GM21717 (cell line): ENCODE measurements around the gene HEXB.
A peak's percentile ranks its signal among the peaks of the same experiment; 100 is the strongest.
"Not testable (repeated sequence)": the region's sequence is repeated elsewhere in the genome, so short reads cannot be mapped to it uniquely, and the experiment has no call there.

Experiments
- ATAC-seq: cut with Tn5 transposase; IDR thresholded peaks from one replicate; pipeline ENCODE4 v1.9.1; 2021; ENCODE audit warnings: mild to moderate bottlenecking, moderate library complexity; ENCODE audit not compliant: unreplicated experiment

The HEXB gene

DNA sequence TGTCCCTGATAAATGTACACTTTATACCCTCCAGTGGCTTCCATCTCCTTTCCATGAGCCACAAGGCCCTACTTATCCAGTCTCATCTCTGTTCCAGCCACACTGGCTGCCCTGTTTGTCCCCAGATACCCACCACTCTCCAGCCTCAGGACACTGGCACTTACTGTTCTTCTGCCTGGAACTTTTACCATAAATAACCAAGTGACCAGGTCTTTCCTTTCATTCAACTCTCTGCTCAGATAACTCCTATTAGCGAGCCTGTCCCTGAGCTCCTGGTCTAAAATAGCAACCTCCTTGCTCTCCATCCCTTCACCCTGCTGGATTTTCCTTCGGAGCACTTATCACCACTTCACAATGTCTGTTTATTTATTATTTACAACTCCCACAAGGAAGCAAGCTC lies 27.9 kb upstream of the HEXB start:
- no peak for ATAC-seq

- ATAC-seq: no peak
Measured at GRCh38 chr5:74659172-74659571, 25.9 kb upstream of the HEXB start.

DNA sequence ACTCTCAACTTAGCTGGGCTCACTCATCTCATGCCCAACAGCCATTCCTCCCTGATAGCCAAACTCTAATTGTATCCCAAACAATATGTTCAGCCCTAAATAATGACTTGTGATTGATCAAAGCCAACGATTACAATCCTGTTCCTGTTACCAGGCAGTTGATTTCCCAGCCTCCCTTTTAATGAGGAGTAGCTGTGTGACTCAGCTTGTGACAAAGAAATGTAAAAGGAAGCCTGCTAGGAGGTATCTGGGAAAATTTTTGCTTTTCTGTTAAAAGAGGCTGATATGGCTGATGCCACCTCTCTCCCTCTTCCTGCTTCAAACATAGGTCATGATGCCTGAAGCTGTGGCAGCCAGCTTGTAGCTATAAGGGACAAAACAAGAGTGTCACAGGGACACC lies 24.9 kb upstream of the HEXB start:
- no peak for ATAC-seq

DNA sequence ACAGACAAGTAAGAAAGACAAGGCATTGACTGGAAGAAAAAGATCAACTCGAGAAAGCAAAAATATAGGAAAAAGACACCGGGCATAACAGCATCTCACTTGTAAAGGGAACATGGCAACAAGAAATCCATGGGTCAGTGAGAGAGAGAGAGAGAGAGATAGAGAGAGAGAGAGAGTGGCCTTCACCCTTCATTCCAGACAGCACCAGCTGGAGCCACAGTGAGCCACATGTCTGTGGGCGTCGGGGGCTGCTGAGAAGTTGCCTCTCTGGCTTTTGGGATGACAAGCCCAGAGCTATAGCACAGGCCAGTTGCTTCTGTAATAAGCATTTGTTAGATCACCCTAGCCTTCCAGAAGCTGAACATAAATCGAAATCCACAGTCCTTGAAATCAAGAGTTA lies 24.2 kb upstream of the HEXB start:
- ATAC-seq: no peak

- no peak for ATAC-seq
Measured at GRCh38 chr5:74664551-74664950, 20.5 kb upstream of the HEXB start.

DNA sequence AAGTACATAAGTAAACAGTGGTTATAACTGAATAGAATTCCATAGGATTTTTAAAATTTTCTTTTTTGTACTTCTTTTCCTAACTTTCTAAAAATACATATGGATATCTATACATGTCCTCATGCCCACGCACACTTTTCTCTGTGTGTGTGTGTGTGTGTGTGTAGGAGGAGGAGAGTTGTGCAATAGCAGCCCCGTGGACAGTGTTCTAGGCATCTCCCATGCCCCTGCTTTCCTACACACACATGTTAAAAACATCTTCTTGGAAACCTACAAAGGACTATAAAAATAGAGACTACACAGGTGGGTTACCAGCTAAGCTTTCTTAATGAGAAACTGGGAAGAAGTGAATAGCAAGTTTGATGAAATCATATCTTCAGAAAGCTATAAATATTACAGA lies 19.8 kb upstream of the HEXB start:
- no peak for ATAC-seq

DNA sequence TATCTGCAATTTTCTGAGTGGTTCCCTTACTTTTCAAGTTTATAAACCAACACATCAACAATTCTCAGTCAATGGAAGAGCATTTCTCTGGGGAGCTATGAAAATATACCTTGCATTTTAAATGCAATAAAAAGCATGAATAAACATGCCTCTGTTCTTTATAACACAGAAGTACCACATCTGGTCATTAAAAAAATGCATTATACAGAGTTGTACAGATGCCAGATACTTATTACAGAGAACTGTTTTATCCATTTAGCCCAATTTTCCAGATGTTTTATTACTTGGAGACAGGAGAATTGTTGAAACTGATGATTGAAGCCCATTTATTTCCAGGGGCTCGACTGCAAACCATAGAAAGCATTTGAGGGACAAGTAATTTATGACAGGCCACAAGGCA lies 19.2 kb upstream of the HEXB start:
- ATAC-seq: no peak

DNA sequence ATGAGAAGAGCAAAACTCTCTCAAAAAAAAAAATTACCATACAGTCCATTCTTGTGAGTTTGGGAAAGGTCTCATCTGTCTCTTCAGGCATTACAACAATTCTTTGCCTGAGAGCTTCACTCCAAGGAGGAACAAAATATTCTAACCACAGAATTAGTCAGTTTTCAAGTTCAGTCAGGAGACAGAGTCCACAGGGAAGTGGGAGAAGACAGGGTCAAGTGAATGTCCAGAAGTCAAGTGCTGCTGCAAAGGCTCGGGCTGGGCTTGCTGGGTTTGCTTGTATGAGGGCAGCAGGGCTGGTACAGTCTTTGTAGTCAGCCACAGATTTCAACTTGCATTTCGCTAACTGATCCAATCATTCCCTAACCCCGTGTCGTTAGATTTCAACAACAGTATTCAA lies 17.6 kb upstream of the HEXB start:
- ATAC-seq: no peak

DNA sequence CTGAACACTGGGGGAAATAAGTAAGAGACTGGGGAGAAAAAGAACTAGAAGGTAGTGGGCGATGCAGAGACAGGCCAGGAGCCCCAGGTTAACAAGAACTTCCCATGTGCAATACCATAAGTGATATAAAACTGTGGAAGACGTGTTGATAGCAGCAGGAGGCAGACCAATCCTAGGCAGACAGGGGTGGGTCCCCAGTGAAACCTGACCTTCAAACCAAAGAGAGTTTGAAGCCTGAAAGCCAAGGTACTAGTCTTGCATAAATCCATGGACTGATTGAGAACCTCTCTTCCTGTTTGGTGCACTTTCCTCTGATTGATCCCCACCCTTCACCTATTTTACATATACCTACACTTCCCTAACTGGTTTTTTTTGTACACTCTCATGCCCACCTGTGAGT lies 15.2 kb upstream of the HEXB start:
- ATAC-seq: no peak

DNA sequence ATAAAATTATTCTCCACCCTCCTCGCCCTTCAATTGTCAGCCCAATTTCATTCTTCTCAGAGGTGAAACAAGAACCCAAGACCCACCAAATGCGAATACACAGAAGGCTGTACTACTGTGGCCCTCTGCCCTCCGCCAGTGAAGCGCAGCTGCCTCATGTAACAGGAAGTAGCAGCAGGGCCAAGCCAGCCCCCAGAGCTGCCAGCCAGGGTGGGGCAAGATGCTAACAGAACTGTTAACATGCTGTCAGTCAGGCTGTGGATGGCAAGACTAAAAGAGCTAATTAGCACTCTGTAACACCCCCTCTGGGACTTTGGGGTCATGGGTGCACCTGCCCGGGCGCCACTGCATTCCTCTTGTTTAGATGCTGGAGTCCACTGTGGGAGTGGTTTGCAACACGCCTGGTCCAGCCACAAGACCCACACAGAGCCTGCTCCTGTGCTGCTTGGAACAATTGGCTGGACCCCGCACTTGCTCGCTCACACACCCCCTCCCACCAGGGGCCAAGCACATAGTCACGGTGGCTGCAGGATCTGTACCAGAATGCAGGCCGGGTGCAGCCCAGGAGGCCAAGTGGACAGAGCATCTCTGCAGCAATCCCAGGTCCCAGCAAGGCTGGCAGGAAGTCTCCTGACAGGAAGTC lies 14.5 kb upstream of the HEXB start:
- ATAC-seq: no peak

- no peak for ATAC-seq
Measured at GRCh38 chr5:74672215-74672877, 12.7 kb upstream of the HEXB start.

- no peak for ATAC-seq
Measured at GRCh38 chr5:74673011-74673790, 11.8 kb upstream of the HEXB start.

DNA sequence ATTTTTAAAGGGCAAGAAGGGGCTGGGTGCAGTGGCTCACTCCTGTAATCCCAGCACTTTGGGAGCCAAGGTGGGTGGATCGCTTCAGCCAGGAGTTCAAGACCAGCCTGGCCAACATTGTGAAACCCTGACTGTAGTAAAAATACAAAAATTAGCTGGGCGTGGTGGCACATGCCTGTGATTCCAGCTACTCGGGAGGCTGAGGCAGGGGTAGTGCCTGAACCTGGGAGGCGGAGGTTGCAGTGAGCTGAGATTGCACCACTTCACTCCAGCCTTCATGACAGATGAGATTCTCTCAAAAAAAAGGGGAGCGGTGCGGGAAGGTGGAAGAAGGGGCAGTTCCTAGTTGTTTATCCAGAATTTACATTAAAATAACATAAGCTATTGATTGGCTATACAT lies 8.6 kb upstream of the HEXB start:
- ATAC-seq: not testable (repeated sequence)

GRCh38 chr5:74678123-74678522 lies 6.9 kb upstream of the HEXB start:
- not testable (repeated sequence) for ATAC-seq

DNA sequence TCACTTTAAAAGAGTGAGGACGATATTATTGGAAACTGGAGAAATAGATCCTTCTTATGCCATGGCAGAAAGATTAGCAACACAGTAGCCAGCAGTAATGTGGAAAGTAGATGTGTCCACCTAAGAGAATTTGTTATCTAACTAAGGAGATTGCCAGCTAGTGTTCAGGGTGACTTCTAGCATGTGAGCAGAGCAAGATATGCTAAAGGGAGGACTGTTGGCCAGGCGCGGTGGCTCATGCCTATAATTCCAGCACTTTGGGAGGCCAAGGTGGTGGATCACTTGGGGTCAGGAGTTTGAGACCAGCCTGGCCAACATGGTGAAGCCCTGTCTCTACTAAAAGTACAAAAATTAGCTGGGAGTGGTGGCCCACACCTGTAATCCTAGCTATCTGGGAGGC lies 5.7 kb upstream of the HEXB start:
- not testable (repeated sequence) for ATAC-seq

DNA sequence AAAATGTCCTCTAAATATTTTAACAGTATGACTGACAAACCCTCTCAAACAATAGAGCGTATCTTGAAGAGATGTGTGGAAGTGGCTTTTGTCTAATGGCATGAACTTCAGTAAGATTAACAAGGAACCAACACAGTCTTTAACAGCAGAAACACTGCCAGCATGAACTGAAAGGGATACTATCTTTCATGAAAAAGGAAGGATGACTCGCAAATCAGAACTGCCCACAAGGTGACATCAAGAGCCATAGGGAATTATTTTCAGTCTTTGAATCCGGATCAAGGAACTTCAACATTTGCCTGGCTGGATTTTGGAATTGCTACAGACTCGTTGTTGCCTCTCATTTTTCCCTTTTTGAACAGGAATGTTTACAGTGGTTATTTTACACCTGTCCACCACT lies 5.1 kb upstream of the HEXB start:
- ATAC-seq: no peak

- peak; percentile 58 for ATAC-seq
Measured at GRCh38 chr5:74685979-74686631, 1.1 kb downstream of the HEXB start.

DNA sequence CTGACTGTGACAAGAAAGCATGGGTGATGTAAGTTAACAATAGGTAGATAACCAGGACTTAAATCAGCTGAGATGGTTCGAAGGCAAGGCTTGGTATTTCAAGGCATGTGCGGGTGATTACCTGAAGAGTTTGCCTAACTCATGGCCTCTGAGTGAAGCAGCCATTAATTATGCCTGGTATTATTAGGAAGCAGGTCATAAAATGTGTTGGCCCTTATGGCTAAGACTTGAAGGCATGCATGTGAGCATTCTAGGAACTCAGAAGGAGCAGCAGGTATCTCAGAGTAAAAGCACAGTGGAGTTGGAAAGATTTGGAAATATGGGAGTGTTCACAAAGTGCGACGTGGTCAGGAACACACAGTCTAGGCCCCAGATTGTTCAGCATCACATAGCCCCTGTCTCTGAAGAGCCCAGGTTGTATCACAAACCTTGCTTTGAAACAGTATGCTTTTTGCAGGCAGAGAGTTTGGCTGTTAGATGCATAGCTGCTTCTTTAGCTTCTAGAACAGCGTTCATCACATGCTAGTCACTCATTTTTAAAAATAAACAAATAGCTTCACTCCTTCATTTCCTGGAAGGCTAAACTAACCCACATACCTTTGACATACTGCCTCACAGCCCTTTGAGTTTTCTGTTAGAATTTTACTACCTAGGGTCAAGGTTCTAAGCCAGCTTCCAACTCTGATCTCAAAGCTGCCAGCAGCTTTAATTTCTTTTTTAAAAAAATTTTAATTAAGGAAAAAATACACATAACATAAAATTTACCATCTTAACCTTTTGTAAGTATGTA lies 2.1 kb downstream of the HEXB start:
- no peak for ATAC-seq

- ATAC-seq: no peak
Measured at GRCh38 chr5:74693191-74693590, 8.2 kb downstream of the HEXB start.

DNA sequence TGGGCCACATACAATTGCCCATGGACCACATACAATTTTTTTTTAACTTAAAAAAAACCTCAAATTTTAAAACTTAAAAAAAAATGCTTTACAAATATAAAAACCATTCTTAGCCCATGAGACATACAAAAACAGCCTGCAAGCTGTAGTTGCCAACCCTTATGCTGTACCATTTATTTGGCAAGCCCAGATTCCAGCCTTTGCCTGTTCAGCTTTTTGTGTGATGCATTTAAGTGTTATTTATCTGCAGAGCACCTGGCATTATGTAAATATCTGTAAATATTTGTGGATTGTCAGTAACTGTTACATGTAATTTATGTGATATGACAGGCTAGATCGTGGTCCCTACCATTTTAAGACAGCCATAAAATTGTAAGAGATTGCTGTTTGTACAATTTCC lies 32.6 kb downstream of the HEXB start:
- no peak for ATAC-seq

GRCh38 chr5:74722271-74722670 lies 37.2 kb downstream of the HEXB start:
- no peak for ATAC-seq
